NCI-H1105 treated with DMSO at 0.1 percent for 48 hours (cell line): Measurements from ENCODE around the gene ERBB4.
"Not testable (repeated sequence)": the region's sequence is repeated elsewhere in the genome, so short reads cannot be mapped to it uniquely, and the experiment has no call there.

Source experiments
- DNase-seq: peaks from one replicate; lab custom pipeline; 2025; lab: John Stamatoyannopoulos, UW

ERBB4 gene

GRCh38 chr2:211598238-211598637 is 940.4 kb downstream of the ERBB4 start:
- no peak for DNase-seq

DNA sequence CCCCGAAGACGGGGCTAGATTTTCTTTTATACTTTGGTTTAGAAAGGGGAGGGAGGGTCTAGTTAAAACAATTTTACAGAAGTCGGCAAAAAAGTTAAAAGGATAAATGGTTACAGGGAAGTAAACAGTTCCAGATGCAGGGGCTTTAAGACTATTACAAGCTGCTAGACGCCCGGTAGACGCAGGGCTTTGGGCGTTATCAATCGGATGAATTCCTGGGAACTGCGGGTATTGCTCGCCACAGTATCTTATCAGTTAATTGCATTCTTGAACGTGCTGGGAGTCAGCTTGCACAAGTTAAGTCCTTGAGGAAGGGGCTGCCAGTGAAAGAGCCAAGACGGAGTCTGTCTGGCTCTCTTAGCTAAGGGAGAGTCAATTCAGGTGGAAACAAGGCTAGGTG is 946.6 kb downstream of the ERBB4 start:
- DNase-seq, result not testable (repeated sequence)

DNA sequence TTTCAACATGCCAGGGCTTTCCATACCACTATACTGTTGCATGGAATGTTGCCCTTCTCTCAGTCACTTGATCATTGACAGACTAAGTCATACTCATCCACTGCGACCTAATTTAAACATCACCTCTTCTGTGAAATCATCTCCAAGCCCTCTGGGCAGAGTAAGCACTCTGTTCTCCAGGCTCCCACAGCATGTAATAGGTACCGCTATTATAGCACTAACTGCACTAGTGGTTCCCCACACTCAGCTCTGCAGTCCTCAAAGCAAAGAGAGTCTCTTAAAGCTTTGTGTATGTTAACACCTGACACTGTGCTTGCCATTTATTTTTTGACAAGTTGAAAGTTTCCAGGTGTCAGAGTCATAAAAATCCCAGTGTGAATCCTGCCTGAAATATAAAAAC is 947.2 kb downstream of the ERBB4 start:
- DNase-seq, result no peak

GRCh38 chr2:211568439-211568838 is 970.2 kb downstream of the ERBB4 start:
- no peak for DNase-seq

- DNase-seq, result no peak
Measured at GRCh38 chr2:211564441-211564840, 974.2 kb downstream of the ERBB4 start.

DNA sequence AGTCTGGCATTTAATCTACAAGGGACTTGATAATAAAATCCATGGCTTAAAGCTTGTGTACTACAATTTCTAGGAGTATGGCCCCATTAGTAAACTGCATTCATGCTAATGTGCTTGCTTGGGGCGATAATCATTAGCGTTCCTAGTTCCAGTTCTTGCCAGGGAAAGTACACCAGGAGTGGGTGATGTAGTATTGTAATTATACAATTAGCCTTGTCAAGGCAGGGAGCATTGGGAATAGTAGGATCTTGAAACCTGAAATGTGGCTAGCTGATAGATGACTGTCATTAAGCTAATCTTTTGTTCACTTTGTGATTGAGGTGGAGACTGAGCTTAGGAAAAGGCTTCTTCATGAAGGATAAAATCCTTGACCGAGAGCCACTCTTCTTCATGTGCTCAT is 993.0 kb downstream of the ERBB4 start:
- peak; percentile 71 for DNase-seq

GRCh38 chr2:211534632-211535031 is 1004.0 kb downstream of the ERBB4 start:
- DNase-seq, result peak; percentile 84

DNA sequence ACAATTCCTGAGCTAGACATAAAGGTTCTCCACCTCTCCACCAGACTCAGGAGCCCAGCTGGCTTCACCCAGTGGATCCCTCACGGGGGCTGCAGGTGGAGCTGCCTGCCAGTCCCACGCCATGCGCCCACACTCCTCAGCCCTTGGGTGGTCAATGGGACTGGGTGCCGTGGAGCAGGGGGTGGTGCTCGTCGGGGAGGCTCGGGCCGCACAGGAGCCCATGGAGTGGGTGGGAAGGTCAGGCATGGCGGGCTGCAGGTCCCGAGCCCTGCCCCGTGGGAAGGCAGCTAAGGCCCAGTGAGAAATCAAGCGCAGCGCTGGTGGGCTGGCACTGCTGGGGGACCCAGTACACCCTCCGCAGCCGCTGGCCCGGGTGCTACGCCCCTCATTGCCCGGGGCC is 1014.4 kb downstream of the ERBB4 start:
- not testable (repeated sequence) for DNase-seq

- DNase-seq, result no peak
Measured at GRCh38 chr2:211516537-211516936, 1022.1 kb downstream of the ERBB4 start.

DNA sequence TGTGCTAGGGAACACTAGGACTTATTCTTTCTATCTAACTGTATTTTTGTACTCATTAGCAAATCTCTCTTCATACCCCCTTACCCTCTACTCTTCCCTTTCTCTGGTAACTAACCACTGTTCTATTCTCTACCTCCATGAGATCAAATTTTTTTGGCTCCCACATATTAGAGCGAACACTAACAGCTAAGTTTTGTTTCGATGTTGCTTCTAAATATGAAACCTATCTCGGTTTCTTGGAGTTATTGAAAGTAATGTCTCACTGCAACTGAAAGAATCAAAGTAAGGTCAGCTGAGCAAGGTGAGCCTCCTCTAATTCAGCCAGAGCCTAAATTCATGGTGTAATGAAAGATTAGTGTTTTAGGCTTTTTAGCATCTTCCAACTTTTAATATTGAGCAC is 1024.6 kb downstream of the ERBB4 start:
- no peak for DNase-seq

- DNase-seq, result no peak
Measured at GRCh38 chr2:211513446-211513845, 1025.2 kb downstream of the ERBB4 start.

- DNase-seq, result no peak
Measured at GRCh38 chr2:211512806-211513205, 1025.8 kb downstream of the ERBB4 start.

DNA sequence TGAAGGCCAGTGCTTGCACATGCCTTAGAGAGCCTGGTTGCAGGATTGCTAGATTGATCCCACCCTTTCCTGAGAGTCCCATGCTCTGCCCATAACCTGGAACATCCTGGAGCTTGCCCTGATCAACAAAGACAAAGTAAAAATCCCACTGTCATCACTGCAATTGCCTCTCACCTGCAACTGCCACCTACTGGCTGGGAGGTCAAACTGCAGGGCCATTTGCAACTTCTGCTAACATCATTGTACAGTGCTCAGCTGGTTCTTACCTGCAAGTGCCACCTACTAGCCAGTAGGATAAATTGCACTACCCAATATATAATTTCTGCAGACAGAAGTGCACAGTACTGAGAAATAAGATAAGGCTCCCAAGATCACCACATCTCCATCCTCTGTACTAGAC is 1034.7 kb downstream of the ERBB4 start:
- no peak for DNase-seq

- no peak for DNase-seq
Measured at GRCh38 chr2:211503198-211503597, 1035.4 kb downstream of the ERBB4 start.

- DNase-seq, result no peak
Measured at GRCh38 chr2:211498551-211499205, 1039.9 kb downstream of the ERBB4 start.

GRCh38 chr2:211495339-211495738 is 1043.3 kb downstream of the ERBB4 start:
- no peak for DNase-seq

DNA sequence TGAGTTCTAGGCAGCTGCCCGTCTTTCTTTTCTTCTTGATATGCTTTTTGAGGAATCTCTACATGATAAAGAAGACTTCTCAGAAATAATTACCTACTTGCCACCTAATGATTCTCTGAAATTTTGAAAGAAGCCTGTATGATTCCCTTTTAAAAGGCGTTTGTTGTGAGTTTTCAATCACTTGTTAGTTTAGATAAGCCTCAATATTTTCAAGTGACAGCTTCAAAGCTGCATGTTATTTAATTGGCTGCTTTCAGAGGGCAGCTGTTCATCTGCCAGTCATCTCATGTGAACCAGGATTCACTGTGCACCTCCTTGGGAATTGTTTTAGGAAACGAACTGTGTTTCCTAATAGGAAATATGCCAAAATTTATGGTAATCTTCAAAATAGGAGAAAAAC is 1044.1 kb downstream of the ERBB4 start:
- DNase-seq, result no peak

GRCh38 chr2:211494085-211494484 is 1044.5 kb downstream of the ERBB4 start:
- DNase-seq, result no peak

GRCh38 chr2:211487733-211488132 is 1050.9 kb downstream of the ERBB4 start:
- no peak for DNase-seq

DNA sequence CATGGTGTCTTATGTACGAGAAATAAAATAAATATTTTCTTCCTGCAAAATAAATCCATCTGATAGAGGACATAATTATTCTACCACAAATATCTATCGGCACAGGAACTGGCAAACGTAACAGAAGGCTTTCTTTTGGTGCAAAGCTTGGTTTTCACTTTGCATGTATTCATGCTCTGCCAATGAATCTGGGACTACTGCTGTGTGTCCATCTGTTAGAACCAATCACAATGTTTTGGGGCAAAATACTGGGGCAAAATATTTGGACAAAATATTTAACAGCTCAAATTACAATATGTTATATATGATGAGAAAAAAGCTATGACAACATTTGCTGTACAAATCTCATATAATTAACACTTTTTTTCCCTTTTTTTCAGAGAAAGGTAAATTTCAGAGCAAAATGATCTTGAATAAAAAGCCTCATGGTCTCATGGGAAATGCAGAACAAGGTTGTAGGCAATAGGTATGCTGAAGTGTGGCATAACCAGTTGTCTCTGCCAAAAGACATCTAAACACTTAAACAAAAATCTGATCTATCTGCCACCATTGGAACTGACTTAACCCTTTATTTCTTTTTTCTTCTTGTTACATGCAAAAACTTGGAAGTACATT is 1059.0 kb downstream of the ERBB4 start:
- no peak for DNase-seq

GRCh38 chr2:211477537-211478275 is 1060.9 kb downstream of the ERBB4 start:
- no peak for DNase-seq

DNA sequence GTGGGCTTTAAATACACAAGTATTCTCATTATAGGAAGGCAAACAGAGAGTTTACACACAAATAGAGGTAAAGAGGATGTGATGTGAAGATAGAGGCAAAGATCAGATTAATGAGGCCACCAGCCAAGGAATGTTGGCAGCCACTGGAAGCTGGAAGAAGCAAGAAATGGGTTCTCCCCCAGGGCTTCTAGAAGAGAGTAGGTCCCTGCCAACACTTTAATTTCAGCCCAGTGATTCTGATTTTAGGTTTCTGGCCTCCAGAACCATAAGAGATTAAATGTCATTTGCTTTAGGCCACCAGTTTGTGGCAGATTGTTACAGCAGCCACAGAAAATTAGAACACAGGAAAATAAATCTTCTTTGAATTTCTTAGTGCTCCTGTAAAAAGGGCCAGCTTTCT is 1065.5 kb downstream of the ERBB4 start:
- no peak for DNase-seq

DNA sequence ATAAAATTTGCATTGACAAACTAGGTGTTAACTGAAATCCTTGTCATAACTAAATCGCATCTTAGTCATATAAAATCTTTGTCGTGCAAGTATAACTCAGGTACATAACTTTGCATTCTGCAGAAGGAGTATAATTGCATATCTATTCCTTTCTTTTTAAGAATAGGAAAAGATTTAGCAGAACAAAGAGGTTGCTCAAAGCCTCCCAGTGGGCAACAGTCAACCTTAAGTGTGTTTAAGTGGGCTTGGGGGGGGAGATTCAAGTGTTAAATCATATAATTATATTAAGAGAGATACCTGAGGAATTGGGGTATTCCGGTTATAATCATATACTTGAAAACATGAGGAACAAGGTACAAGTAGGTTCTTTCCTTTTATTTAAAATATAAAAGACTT is 1068.9 kb downstream of the ERBB4 start:
- no peak for DNase-seq
